Neuronal stem cell (in vitro differentiated cells): ENCODE measurements around the gene ZNF609. TPM values are rescaled to one million over a fixed set of nuclear protein-coding genes. Genes with fewer than 3 reads are reported as not detected.

Experiments
- DNase-seq: peaks from one replicate; pipeline ENCODE4 v3.0.0-alpha.2; 2013; ENCODE audit warnings: low spot score
- H2AFZ ChIP-seq: one replicate; pipeline ENCODE4 v1.6.1; 2013; ENCODE audit warnings: mild to moderate bottlenecking, low read length, inconsistent platforms
- H2AK5ac ChIP-seq: 2 replicates; pipeline ENCODE4 v1.6.1; 2013; ENCODE audit warnings: low read depth, mild to moderate bottlenecking, inconsistent platforms, low read length, moderate library complexity, mixed read lengths
- H2BK120ac ChIP-seq: 2 replicates; pipeline ENCODE4 v1.6.1; 2013; ENCODE audit warnings: low read depth, mild to moderate bottlenecking, inconsistent platforms, low read length, moderate library complexity, mixed read lengths
- H2BK12ac ChIP-seq: one replicate; pipeline ENCODE4 v1.6.1; 2013; ENCODE audit warnings: low read length, inconsistent platforms
- H2BK15ac ChIP-seq: 2 replicates; pipeline ENCODE4 v1.6.1; 2013; ENCODE audit warnings: mild to moderate bottlenecking, low read length, inconsistent platforms, mixed read lengths
- H2BK5ac ChIP-seq: one replicate; pipeline ENCODE4 v1.6.1; 2013; ENCODE audit warnings: inconsistent platforms, mild to moderate bottlenecking, low read length, moderate library complexity
- H3K14ac ChIP-seq: one replicate; pipeline ENCODE4 v1.6.1; 2013; ENCODE audit warnings: low read length, inconsistent platforms
- H3K18ac ChIP-seq: 2 replicates; pipeline ENCODE4 v1.6.1; 2013; ENCODE audit warnings: low read length, inconsistent platforms
- H3K23ac ChIP-seq: 2 replicates; pipeline ENCODE4 v1.6.1; 2013; ENCODE audit warnings: low read depth, mild to moderate bottlenecking, mixed read lengths, low read length, inconsistent platforms; ENCODE audit not compliant: poor library complexity
- H3K27ac ChIP-seq: replicated peaks from 3 replicates; pipeline ENCODE4 v1.5.1; 2013; ENCODE audit warnings: low read length, inconsistent platforms
- H3K27me3 ChIP-seq, 3 experiments: 2 replicates each; pipeline ENCODE4 v1.6.1; 2013; ENCODE audit warnings: low read length in 3 of 3, mild to moderate bottlenecking in 2 of 3, inconsistent platforms in 1 of 3, low read depth in 1 of 3, mixed read lengths in 1 of 3, moderate library complexity in 1 of 3; ENCODE audit not compliant: control insufficient read depth in 3 of 3, insufficient read depth in 3 of 3
- H3K36me3 ChIP-seq, 2 donors: replicated peaks in 1 of 2; 2 replicates each; pipeline ENCODE4 v1.6.1; 2013; ENCODE audit warnings: low read length in 2 of 2; ENCODE audit not compliant: control insufficient read depth in 2 of 2, insufficient read depth in 2 of 2
- H3K4ac ChIP-seq: 2 replicates; pipeline ENCODE4 v1.6.1; 2013; ENCODE audit warnings: inconsistent platforms, mild to moderate bottlenecking, low read length, moderate library complexity
- H3K4me1 ChIP-seq, 2 donors: 1 replicate in 1 of 2; 2 replicates in 1 of 2; pipeline ENCODE4 v1.6.1; 2013; ENCODE audit warnings: low read length in 2 of 2, low read depth in 1 of 2; ENCODE audit not compliant: control insufficient read depth in 2 of 2, insufficient read depth in 1 of 2
- H3K4me2 ChIP-seq: one replicate; pipeline ENCODE4 v1.6.1; 2013; ENCODE audit warnings: mild to moderate bottlenecking, low read length, inconsistent platforms; ENCODE audit not compliant: insufficient read depth, poor library complexity, severe bottlenecking
- H3K4me3 ChIP-seq, 2 donors: 2 replicates each; pipeline ENCODE4 v1.5.1; 2013; ENCODE audit warnings: low read length in 2 of 2, mild to moderate bottlenecking in 2 of 2, inconsistent platforms in 1 of 2, moderate library complexity in 1 of 2
- H3K79me1 ChIP-seq: one replicate; pipeline ENCODE4 v1.6.1; 2013; ENCODE audit warnings: low read depth, mild to moderate bottlenecking, inconsistent platforms, low read length, moderate library complexity
- H3K9ac ChIP-seq: one replicate; pipeline ENCODE4 v1.6.1; 2013; ENCODE audit warnings: mild to moderate bottlenecking, low read depth, low read length, inconsistent platforms; ENCODE audit not compliant: poor library complexity
- H3K9me3 ChIP-seq, 2 donors: replicated peaks in 1 of 2; 2 replicates each; pipeline versions ENCODE3 to v1.6.1; 2013; ENCODE audit warnings: low read length in 2 of 2, mild to moderate bottlenecking in 2 of 2, inconsistent platforms in 1 of 2, low read depth in 1 of 2, mixed read lengths in 1 of 2, moderate library complexity in 1 of 2; ENCODE audit not compliant: control insufficient read depth in 2 of 2, insufficient read depth in 1 of 2
- H4K8ac ChIP-seq: one replicate; pipeline ENCODE4 v1.6.1; 2013; ENCODE audit warnings: low read depth, mild to moderate bottlenecking, inconsistent platforms, low read length, moderate library complexity
- H4K91ac ChIP-seq: one replicate; pipeline ENCODE4 v1.6.1; 2013; ENCODE audit warnings: low read length, low read depth, mild to moderate bottlenecking, inconsistent platforms; ENCODE audit not compliant: poor library complexity
- WGBS, 2 donors: extraction: QIAGEN DNeasy Blood & Tissue Kit; methylation state at CpG; one replicate each; pipeline ENCODE4 v1.1.7; 2013; ENCODE audit warnings: missing lambda C conversion rate in 2 of 2, mixed read lengths in 1 of 2; ENCODE audit not compliant: insufficient read length in 2 of 2, insufficient replicate concordance in 1 of 2; ENCODE audit errors: extremely low coverage in 2 of 2; 5-methylcytosine and 5-hydroxymethylcytosine counted together
- polyA plus RNA-seq, 2 experiments: library from polyadenylated mRNA; stranded (reverse); fragments of 200-250 nt; gene quantifications; one replicate each; pipeline ENCODE4 v1.2.3, GENCODE V29; 2013

Gene ZNF609, protein sequence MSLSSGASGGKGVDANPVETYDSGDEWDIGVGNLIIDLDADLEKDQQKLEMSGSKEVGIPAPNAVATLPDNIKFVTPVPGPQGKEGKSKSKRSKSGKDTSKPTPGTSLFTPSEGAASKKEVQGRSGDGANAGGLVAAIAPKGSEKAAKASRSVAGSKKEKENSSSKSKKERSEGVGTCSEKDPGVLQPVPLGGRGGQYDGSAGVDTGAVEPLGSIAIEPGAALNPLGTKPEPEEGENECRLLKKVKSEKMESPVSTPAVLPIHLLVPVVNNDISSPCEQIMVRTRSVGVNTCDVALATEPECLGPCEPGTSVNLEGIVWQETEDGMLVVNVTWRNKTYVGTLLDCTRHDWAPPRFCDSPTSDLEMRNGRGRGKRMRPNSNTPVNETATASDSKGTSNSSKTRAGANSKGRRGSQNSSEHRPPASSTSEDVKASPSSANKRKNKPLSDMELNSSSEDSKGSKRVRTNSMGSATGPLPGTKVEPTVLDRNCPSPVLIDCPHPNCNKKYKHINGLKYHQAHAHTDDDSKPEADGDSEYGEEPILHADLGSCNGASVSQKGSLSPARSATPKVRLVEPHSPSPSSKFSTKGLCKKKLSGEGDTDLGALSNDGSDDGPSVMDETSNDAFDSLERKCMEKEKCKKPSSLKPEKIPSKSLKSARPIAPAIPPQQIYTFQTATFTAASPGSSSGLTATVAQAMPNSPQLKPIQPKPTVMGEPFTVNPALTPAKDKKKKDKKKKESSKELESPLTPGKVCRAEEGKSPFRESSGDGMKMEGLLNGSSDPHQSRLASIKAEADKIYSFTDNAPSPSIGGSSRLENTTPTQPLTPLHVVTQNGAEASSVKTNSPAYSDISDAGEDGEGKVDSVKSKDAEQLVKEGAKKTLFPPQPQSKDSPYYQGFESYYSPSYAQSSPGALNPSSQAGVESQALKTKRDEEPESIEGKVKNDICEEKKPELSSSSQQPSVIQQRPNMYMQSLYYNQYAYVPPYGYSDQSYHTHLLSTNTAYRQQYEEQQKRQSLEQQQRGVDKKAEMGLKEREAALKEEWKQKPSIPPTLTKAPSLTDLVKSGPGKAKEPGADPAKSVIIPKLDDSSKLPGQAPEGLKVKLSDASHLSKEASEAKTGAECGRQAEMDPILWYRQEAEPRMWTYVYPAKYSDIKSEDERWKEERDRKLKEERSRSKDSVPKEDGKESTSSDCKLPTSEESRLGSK (N-terminal part only)
- polyA plus RNA-seq (2013, experiment 1 of 2) = 19.3 TPM
- 20.0 TPM for polyA plus RNA-seq (2013, experiment 2 of 2)

DNA sequence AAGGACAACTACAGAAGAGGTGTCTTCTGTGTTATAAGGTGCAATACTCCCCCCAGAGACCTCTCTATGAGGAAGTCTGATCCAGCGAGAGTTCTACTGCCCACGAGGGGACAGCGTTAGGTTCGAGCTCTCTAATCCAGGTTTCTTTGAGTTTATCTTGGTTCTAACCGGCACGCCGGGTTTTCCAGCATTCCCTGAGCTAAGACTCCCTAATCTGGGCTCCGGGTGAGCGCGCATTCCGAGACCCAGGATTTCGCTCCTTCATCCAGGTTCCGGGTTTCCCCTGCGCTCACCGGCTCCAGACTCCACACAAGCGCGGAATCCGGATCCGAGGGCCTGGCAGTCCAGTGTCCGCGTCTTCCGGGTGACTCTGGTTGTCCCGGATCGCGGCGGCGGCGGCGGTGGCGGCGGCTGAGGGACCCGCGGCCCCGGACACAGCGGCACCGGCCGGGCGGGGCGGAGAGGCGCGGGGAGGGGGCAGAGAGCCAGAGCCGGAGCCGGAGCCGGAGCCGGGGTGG lies at the start of gene ZNF609:
Gene ZNF609, plus strand, starts transcription at position 373 of the 518 bp plus-strand sequence. CDS start 38,842 bp downstream, outside the sequence.
- H2AK5ac ChIP-seq = no peak within 1 kb of the TSS
- H3K79me1 ChIP-seq = no peaks in the 10 kb centered on the region
- H2BK12ac ChIP-seq = no peak within 1 kb of the TSS
- H3K27ac ChIP-seq = peak within 1 kb of the TSS; percentile 50
- peak within 1 kb of the TSS; percentile 87 for H2AFZ ChIP-seq
- peak within 1 kb of the TSS; percentile 70 for H3K9ac ChIP-seq
- no peak within 1 kb of the TSS for H3K23ac ChIP-seq
- H3K27me3 ChIP-seq = no peaks in the 10 kb centered on the region
- H3K4me1 ChIP-seq = peaks cover 34 to 38% of the 10 kb centered on the region in 2 donors
- H3K4ac ChIP-seq = no peak within 1 kb of the TSS
- H3K9me3 ChIP-seq = no peaks in the 10 kb centered on the region
- H3K4me3 ChIP-seq = peak within 1 kb of the TSS; percentile 86 to 89
- WGBS, 2 donors = no CpG with 5 or more reads among the region's 45 CpGs
- H2BK120ac ChIP-seq = no peak within 1 kb of the TSS
- H4K91ac ChIP-seq = no peak within 1 kb of the TSS
- peak within 1 kb of the TSS; percentile 79 for H3K18ac ChIP-seq
- H3K36me3 ChIP-seq = peaks cover 0 to 17% of the 10 kb centered on the region in 2 donors
- no peak within 1 kb of the TSS for H3K14ac ChIP-seq
- H2BK15ac ChIP-seq = no peak within 1 kb of the TSS
- H4K8ac ChIP-seq = no peak within 1 kb of the TSS
- DNase-seq = peak; percentile 99
- no peak within 1 kb of the TSS for H2BK5ac ChIP-seq
- H3K4me2 ChIP-seq = peak within 1 kb of the TSS; percentile 44

DNA sequence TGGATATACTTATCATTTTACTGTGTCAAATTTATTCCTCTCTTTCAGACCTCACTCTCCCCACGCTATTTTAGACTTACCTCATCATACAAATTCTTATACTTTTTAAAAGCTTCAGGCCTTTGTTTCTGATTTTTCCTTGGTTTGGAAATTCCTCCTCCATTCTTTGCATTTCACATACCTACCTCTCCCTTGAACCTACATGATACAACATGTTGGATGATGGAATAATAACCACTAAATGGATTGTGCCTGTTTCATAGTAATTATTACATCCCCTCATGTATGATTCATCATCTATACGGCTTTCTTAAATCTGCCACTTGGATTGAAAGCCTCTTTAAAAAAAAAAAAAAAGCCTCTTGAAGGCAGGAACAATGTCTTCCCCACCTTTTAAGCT lies 48.2 kb upstream of the ZNF609 start:
- H3K4me1 ChIP-seq = no peaks in the 10 kb centered on the region
- H2AFZ ChIP-seq = no peak overlapping the region
- no peak overlapping the region for H4K8ac ChIP-seq
- no peak overlapping the region for H4K91ac ChIP-seq
- no peak overlapping the region for H2BK12ac ChIP-seq
- no peaks in the 10 kb centered on the region for H3K9me3 ChIP-seq
- no peak overlapping the region for H2BK15ac ChIP-seq
- H2AK5ac ChIP-seq = no peak overlapping the region
- no peak overlapping the region for H3K27ac ChIP-seq
- no peak overlapping the region for H3K9ac ChIP-seq
- no peaks in the 10 kb centered on the region for H3K27me3 ChIP-seq
- DNase-seq = no peak
- no CpG with 5 or more reads among the region's 2 CpGs for WGBS, 2 donors
- H2BK120ac ChIP-seq = no peak overlapping the region
- H3K4ac ChIP-seq = no peak overlapping the region
- no peaks in the 10 kb centered on the region for H3K79me1 ChIP-seq
- H3K4me3 ChIP-seq = no peak overlapping the region
- no peak overlapping the region for H3K14ac ChIP-seq
- no peak overlapping the region for H2BK5ac ChIP-seq
- no peak overlapping the region for H3K4me2 ChIP-seq
- H3K36me3 ChIP-seq = peaks cover 9 to 87% of the 10 kb centered on the region in 2 donors
- H3K23ac ChIP-seq = no peak overlapping the region
- no peak overlapping the region for H3K18ac ChIP-seq

DNA sequence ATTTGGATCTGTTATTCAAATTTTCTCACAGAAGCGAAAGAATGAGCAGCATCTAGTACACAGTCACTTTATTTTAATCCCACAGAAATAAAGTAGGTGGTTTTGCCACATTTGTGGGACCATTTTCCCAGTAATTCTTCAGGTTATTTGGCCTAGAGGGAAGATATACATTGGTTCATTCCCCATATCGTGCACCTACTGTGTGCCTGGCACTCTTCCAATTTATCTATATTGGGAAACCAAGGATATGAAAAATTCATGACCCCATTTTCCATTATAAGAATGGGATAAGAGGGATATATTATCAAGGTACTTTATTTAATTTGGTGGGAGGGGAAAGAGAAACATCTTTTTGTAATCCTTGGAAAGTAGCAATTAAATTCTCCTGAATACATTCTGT lies 37.7 kb upstream of the ZNF609 start:
- WGBS, 2 donors = no CpG with 5 or more reads among the region's 2 CpGs

More for the DNA sequence above, 37.7 kb upstream of the ZNF609 start:
- H3K4me2 ChIP-seq = no peak overlapping the region
- no peak overlapping the region for H2BK120ac ChIP-seq
- no peak overlapping the region for H3K4ac ChIP-seq
- no peak overlapping the region for H2AK5ac ChIP-seq
- no peaks in the 10 kb centered on the region for H3K27me3 ChIP-seq
- no peak overlapping the region for H2BK12ac ChIP-seq
- no peak overlapping the region for H4K8ac ChIP-seq
- H3K79me1 ChIP-seq = no peaks in the 10 kb centered on the region
- H3K4me1 ChIP-seq = no peaks in the 10 kb centered on the region
- no peak overlapping the region for H2BK15ac ChIP-seq
- H3K4me3 ChIP-seq = no peak overlapping the region
- H3K14ac ChIP-seq = no peak overlapping the region
- no peak overlapping the region for H2AFZ ChIP-seq
- no peak overlapping the region for H2BK5ac ChIP-seq
- H3K9me3 ChIP-seq = no peaks in the 10 kb centered on the region
- no peak overlapping the region for H3K27ac ChIP-seq
- H3K36me3 ChIP-seq = peaks cover 2 to 78% of the 10 kb centered on the region in 2 donors
- H4K91ac ChIP-seq = no peak overlapping the region
- no peak for DNase-seq
- H3K9ac ChIP-seq = no peak overlapping the region
- H3K18ac ChIP-seq = no peak overlapping the region
- H3K23ac ChIP-seq = no peak overlapping the region
